GM15510 (cell line): ENCODE results near the gene TCF12.

Source experiments
- POLR2A ChIP-seq: IDR thresholded peaks from 3 replicates; pipeline ENCODE4 v1.6.1; 2011; ENCODE audit warnings: borderline replicate concordance; ENCODE audit not compliant: insufficient read length; ENCODE audit errors: extremely low read depth

Gene TCF12

GRCh38 chr15:56931639-56932508 lies 13.4 kb downstream of the TCF12 start:
- TF ChIP-seq POLR2A: no peak

GRCh38 chr15:56933410-56933809 lies 15.0 kb downstream of the TCF12 start:
- no peak for TF ChIP-seq POLR2A

- TF ChIP-seq POLR2A: no peak
These were observed 15.4 kb downstream of the TCF12 start for GRCh38 chr15:56933811-56934210.

- TF ChIP-seq POLR2A: no peak
These were observed 15.8 kb downstream of the TCF12 start for GRCh38 chr15:56934269-56934668.

GRCh38 chr15:56936929-56937328 lies 18.5 kb downstream of the TCF12 start:
- TF ChIP-seq POLR2A: no peak

GRCh38 chr15:56939257-56939656 lies 20.8 kb downstream of the TCF12 start:
- TF ChIP-seq POLR2A: no peak

GRCh38 chr15:56940388-56940787 lies 21.9 kb downstream of the TCF12 start:
- TF ChIP-seq POLR2A: no peak

GRCh38 chr15:56942118-56942517 lies 23.7 kb downstream of the TCF12 start:
- no peak for TF ChIP-seq POLR2A

GRCh38 chr15:56943403-56943802 lies 25.0 kb downstream of the TCF12 start:
- no peak for TF ChIP-seq POLR2A

- no peak for TF ChIP-seq POLR2A
These were observed 26.0 kb downstream of the TCF12 start for GRCh38 chr15:56944485-56944884.

- no peak for TF ChIP-seq POLR2A
These were observed 27.7 kb downstream of the TCF12 start for GRCh38 chr15:56946150-56946549.

- no peak for TF ChIP-seq POLR2A
These were observed 29.7 kb downstream of the TCF12 start for GRCh38 chr15:56948000-56948763.

GRCh38 chr15:56948764-56949101 lies 30.3 kb downstream of the TCF12 start:
- no peak for TF ChIP-seq POLR2A

GRCh38 chr15:56950979-56951378 lies 32.5 kb downstream of the TCF12 start:
- TF ChIP-seq POLR2A: no peak

- no peak for TF ChIP-seq POLR2A
These were observed 35.3 kb downstream of the TCF12 start for GRCh38 chr15:56953790-56954189.

GRCh38 chr15:56956538-56956937 lies 38.1 kb downstream of the TCF12 start:
- TF ChIP-seq POLR2A: no peak

GRCh38 chr15:56957812-56958406 lies 39.5 kb downstream of the TCF12 start:
- no peak for TF ChIP-seq POLR2A

GRCh38 chr15:56959318-56959648 lies 40.8 kb downstream of the TCF12 start:
- no peak for TF ChIP-seq POLR2A
